IMR-90 (cell line): ENCODE measurements around the gene TLR3. TPM values are rescaled to one million over a fixed set of nuclear protein-coding genes. Genes with fewer than 3 reads are reported as not detected.

Source experiments
- ATAC-seq: fragments of 200-7000 bp; cut with Tn5 transposase; 2 replicates; pipeline ENCODE4 v1.9.1; 2020; ENCODE audit warnings: low read depth, mild to moderate bottlenecking, moderate library complexity
- BruUV-seq: library from RNA; stranded (reverse); fragments of 400-500 nt; replicated peaks from 2 replicates; lab custom pipeline; 2021; lab: Mats Ljungman, UMichigan
- CTCF ChIA-PET: fragments of 300-600 bp; formaldehyde crosslinking; extraction: SDS; loops from one replicate; lab custom pipeline; 2021; ENCODE audit warnings: antibody characterized with exemption; lab: Yijun Ruan, JAX
- POLR2A ChIA-PET: fragments of 300-600 bp; sonication (Branson Sonifier 250); formaldehyde crosslinking; loops from one replicate; lab custom pipeline; 2022; ENCODE audit warnings: antibody characterized with exemption; ENCODE audit not compliant: unreplicated experiment; lab: Charles Lee
- DNase-seq: peaks from one replicate; pipeline ENCODE4 v3.0.0; 2013
- H2AFZ ChIP-seq: replicated peaks from 2 replicates; pipeline ENCODE3; 2013; ENCODE audit warnings: low read length, mild to moderate bottlenecking; ENCODE audit not compliant: poor library complexity
- H2AK5ac ChIP-seq: 2 replicates; pipeline ENCODE4 v1.6.1; 2013; ENCODE audit warnings: low read depth, low read length, inconsistent platforms
- H2AK9ac ChIP-seq: replicated peaks from 2 replicates; pipeline ENCODE3; 2013; ENCODE audit warnings: mild to moderate bottlenecking, low read depth, low read length, moderate library complexity; ENCODE audit not compliant: poor library complexity
- H2BK120ac ChIP-seq: 2 replicates; pipeline ENCODE4 v1.6.1; 2013; ENCODE audit warnings: low read depth, low read length, inconsistent platforms
- H2BK15ac ChIP-seq: 3 replicates; pipeline ENCODE4 v1.6.1; 2013; ENCODE audit warnings: low read depth, low read length, inconsistent platforms
- H2BK20ac ChIP-seq: 2 replicates; pipeline ENCODE4 v1.6.1; 2013; ENCODE audit warnings: low read depth, mild to moderate bottlenecking, inconsistent platforms, low read length, moderate library complexity
- H2BK5ac ChIP-seq: 2 replicates; pipeline ENCODE4 v1.6.1; 2013; ENCODE audit warnings: mild to moderate bottlenecking, low read depth, low read length, inconsistent platforms; ENCODE audit not compliant: poor library complexity, severe bottlenecking
- H3K14ac ChIP-seq: replicated peaks from 2 replicates; pipeline ENCODE4 v1.6.1; 2013; ENCODE audit warnings: low read depth, low read length, inconsistent platforms
- H3K18ac ChIP-seq: 2 replicates; pipeline ENCODE4 v1.6.1; 2013; ENCODE audit warnings: low read depth, low read length, control low read depth
- H3K23ac ChIP-seq: 2 replicates; pipeline ENCODE4 v1.6.1; 2013; ENCODE audit warnings: low read depth, low read length, inconsistent platforms
- H3K27ac ChIP-seq: 2 replicates; pipeline ENCODE4 v1.5.1; 2013; ENCODE audit warnings: mild to moderate bottlenecking, control low read depth, low read length; ENCODE audit not compliant: insufficient read depth
- H3K27me3 ChIP-seq: 2 replicates; pipeline ENCODE4 v1.6.1; 2013; ENCODE audit warnings: low read length; ENCODE audit not compliant: control insufficient read depth, insufficient read depth
- H3K36me3 ChIP-seq: 2 replicates; pipeline ENCODE4 v1.6.1; 2013; ENCODE audit warnings: low read length, mixed read lengths; ENCODE audit not compliant: control insufficient read depth, insufficient read depth
- H3K4ac ChIP-seq: 2 replicates; pipeline ENCODE4 v1.6.1; 2013; ENCODE audit warnings: low read depth, low read length, inconsistent platforms
- H3K4me1 ChIP-seq: 2 replicates; pipeline ENCODE4 v1.6.1; 2013; ENCODE audit warnings: low read length, mixed read lengths; ENCODE audit not compliant: control insufficient read depth, insufficient read depth
- H3K4me2 ChIP-seq: 2 replicates; pipeline ENCODE4 v1.6.1; 2013; ENCODE audit warnings: low read depth, mild to moderate bottlenecking, control low read depth, low read length, moderate library complexity
- H3K4me3 ChIP-seq: 2 replicates; pipeline ENCODE4 v1.5.1; 2013; ENCODE audit warnings: low read depth, mild to moderate bottlenecking, control low read depth, low read length, moderate library complexity; ENCODE audit not compliant: insufficient read depth
- H3K56ac ChIP-seq: 2 replicates; pipeline ENCODE4 v1.6.1; 2013; ENCODE audit warnings: low read length, inconsistent platforms; ENCODE audit not compliant: insufficient read depth; ENCODE audit errors: extremely low read depth
- H3K79me1 ChIP-seq, 2 experiments: 2 replicates each; pipeline ENCODE4 v1.6.1; 2013; ENCODE audit warnings: low read length in 2 of 2, inconsistent platforms in 1 of 2, low read depth in 1 of 2
- H3K9ac ChIP-seq: 2 replicates; pipeline ENCODE4 v1.6.1; 2013; ENCODE audit warnings: low read depth, low read length, control low read depth
- H3K9me1 ChIP-seq: 2 replicates; pipeline ENCODE4 v1.6.1; 2013; ENCODE audit warnings: low read length, inconsistent platforms; ENCODE audit not compliant: insufficient read depth
- H3K9me3 ChIP-seq: 2 replicates; pipeline ENCODE4 v1.6.1; 2013; ENCODE audit warnings: low read length; ENCODE audit not compliant: control insufficient read depth, insufficient read depth
- H4K20me1 ChIP-seq: 2 replicates; pipeline ENCODE4 v1.6.1; 2013; ENCODE audit warnings: low read length, inconsistent platforms; ENCODE audit not compliant: insufficient read depth
- H4K5ac ChIP-seq: 2 replicates; pipeline ENCODE4 v1.6.1; 2013; ENCODE audit warnings: mild to moderate bottlenecking, low read depth, low read length, control low read depth
- H4K8ac ChIP-seq, 2 experiments: 2 replicates each; pipeline ENCODE4 v1.6.1; 2013; ENCODE audit warnings: low read depth in 2 of 2, low read length in 2 of 2, control low read depth in 1 of 2, inconsistent platforms in 1 of 2
- H4K91ac ChIP-seq: 2 replicates; pipeline ENCODE4 v1.6.1; 2013; ENCODE audit warnings: low read depth, low read length, inconsistent platforms; ENCODE audit not compliant: insufficient read depth
- CEBPB ChIP-seq: IDR thresholded peaks from 2 replicates; pipeline ENCODE4 v1.6.1; 2012; ENCODE audit warnings: low read depth, low read length, improper control_type of control experiment
- CHD1 ChIP-seq: IDR thresholded peaks from 2 replicates; pipeline ENCODE4 v1.6.1; 2012; ENCODE audit warnings: low read depth, low read length, improper control_type of control experiment
- MAFK ChIP-seq: IDR thresholded peaks from 2 replicates; pipeline ENCODE4 v1.6.1; 2012; ENCODE audit warnings: low read depth, low read length, improper control_type of control experiment
- RAD21 ChIP-seq: IDR thresholded peaks from 2 replicates; pipeline ENCODE4 v1.6.1; 2012; ENCODE audit warnings: low read length, improper control_type of control experiment
- RCOR1 ChIP-seq: IDR thresholded peaks from 2 replicates; pipeline ENCODE4 v1.6.1; 2012; ENCODE audit warnings: mild to moderate bottlenecking, low read length, improper control_type of control experiment; ENCODE audit not compliant: insufficient replicate concordance
- SMC3 ChIP-seq: fragments of 150-350 bp; IDR thresholded peaks from 2 replicates; pipeline ENCODE4 v1.6.1; 2016; ENCODE audit warnings: low read depth, mild to moderate bottlenecking, antibody characterized with exemption, low read length, moderate library complexity
- WGBS, 2 experiments: methylation state at CpG; one replicate each; pipeline versions ENCODE4 v1.1.5 to v1.1.7; 2013; ENCODE audit warnings: missing lambda C conversion rate in 2 of 2; ENCODE audit not compliant: insufficient read length in 1 of 2; ENCODE audit errors: extremely low coverage in 2 of 2; 5-methylcytosine and 5-hydroxymethylcytosine counted together
- dilution Hi-C: fragments of 300-500 bp; cut with HindIII; formaldehyde crosslinking; loops from one replicate; pipeline ENCODE4 v1.14.3; 2018; ENCODE audit warnings: low sequenced_read_pairs; ENCODE audit not compliant: unreplicated experiment
- in situ Hi-C: fragments of 300-500 bp; cut with MboI; formaldehyde crosslinking; loops from 3 replicates; pipeline ENCODE4 v1.14.3; 2019; ENCODE audit warnings: low sequenced_read_pairs, inconsistent platforms, mixed read lengths
- intact Hi-C: fragments of 100-400 bp; cut with micrococcal nuclease; formaldehyde crosslinking; loops from 2 replicates; pipeline ENCODE4 v1.10.0; 2022
- polyA plus RNA-seq, 3 experiments: library from polyadenylated mRNA; depleted of rRNA; stranded (reverse); fragments of >200 nt; gene quantifications; 2 replicates each; pipeline ENCODE4 v1.2.3, GENCODE V29; 2012; ENCODE audit warnings: low replicate concordance in 1 of 3
- total RNA-seq: library from RNA; depleted of rRNA; stranded (reverse); fragments of >200 nt; gene quantifications from 2 replicates; pipeline ENCODE4 v1.2.3, GENCODE V29; 2012

TLR3 gene
- total and polyA plus RNA-seq, 2 of the 4 experiments (the other 2 are of a cell fraction) = 0.12 to 0.36 TPM

DNA sequence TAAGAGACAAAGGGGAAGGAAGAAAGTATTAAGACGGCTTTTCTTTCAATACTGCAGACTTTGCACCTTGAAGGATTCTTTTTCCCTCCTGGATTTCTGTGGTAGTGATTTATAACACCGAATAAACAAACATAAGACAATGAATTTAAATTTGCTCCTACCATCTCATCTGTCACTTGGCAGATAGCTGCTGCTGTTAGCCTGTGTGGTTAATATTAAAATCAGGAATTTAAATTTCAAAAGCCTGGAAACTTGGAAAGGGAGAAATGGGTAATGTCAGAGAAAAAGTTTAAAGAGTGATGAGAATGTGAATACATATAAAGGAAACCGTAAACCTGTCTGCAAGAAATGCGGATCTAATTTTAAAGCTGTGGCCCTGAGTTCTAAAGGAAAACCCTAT lies 39.0 kb downstream of the TLR3 start:
- H3K56ac ChIP-seq = no peak overlapping the region
- H3K9me1 ChIP-seq = no peaks in the 10 kb centered on the region
- H3K18ac ChIP-seq = no peak overlapping the region
- intact Hi-C loops = no loop called here
- H4K5ac ChIP-seq = no peak overlapping the region
- no peak for ATAC-seq
- no peak overlapping the region for H2BK15ac ChIP-seq
- no peak overlapping the region for H2BK120ac ChIP-seq
- H3K9me3 ChIP-seq = no peaks in the 10 kb centered on the region
- no peak overlapping the region for H3K23ac ChIP-seq
- no peak overlapping the region for H3K4me2 ChIP-seq
- H3K27ac ChIP-seq = no peak overlapping the region
- TF ChIP-seq RAD21 (no peak), RCOR1 (no peak), CHD1 (no peak), SMC3 (no peak), CEBPB (no peak), MAFK (no peak)
- BruUV-seq = no TSS peak
- POLR2A ChIA-PET = no interaction called here
- H3K14ac ChIP-seq = no peak overlapping the region
- no peak overlapping the region for H2BK5ac ChIP-seq
- H2AK5ac ChIP-seq = no peak overlapping the region
- no CpG with 5 or more reads among the region's 4 CpGs for WGBS, 2 experiments
- no peak overlapping the region for H4K91ac ChIP-seq
- H3K9ac ChIP-seq = no peak overlapping the region
- no peak for DNase-seq
- no peak overlapping the region for H3K4ac ChIP-seq
- dilution Hi-C loops = no loop called here
- no peaks in the 10 kb centered on the region for H4K20me1 ChIP-seq
- H2BK20ac ChIP-seq = no peak overlapping the region
- in situ Hi-C loops = no loop called here
- H3K27me3 ChIP-seq = peaks cover 24% of the 10 kb centered on the region
- H3K4me3 ChIP-seq = no peak overlapping the region
- H2AK9ac ChIP-seq = no peak overlapping the region
- no peaks in the 10 kb centered on the region for H3K36me3 ChIP-seq
- no peaks in the 10 kb centered on the region for H3K79me1 ChIP-seq
- H2AFZ ChIP-seq = no peak overlapping the region
- CTCF ChIA-PET = no interaction called here
- H3K4me1 ChIP-seq = no peaks in the 10 kb centered on the region
- H4K8ac ChIP-seq = no peak overlapping the region
